Stimulated activated CD4-positive, alpha-beta T cell treated with anti-CD3 and anti-CD28 coated beads, Interleukin-2, amount 100 ng/mL, for 24 hours (primary cell): ENCODE data around the gene SASS6.
"Not testable (repeated sequence)": the region's sequence is repeated elsewhere in the genome, so short reads cannot be mapped to it uniquely, and the experiment has no call there.

ENCODE experiments used
- DNase-seq, 2 donors: peaks; one replicate each; pipeline ENCODE4 v3.0.0-alpha.2; 2020

SASS6 gene

GRCh38 chr1:100101564-100101963, 31.2 kb downstream of the SASS6 start:
- no peak for DNase-seq

GRCh38 chr1:100100202-100100601, 32.5 kb downstream of the SASS6 start:
- no peak for DNase-seq

GRCh38 chr1:100090471-100090870, 42.3 kb downstream of the SASS6 start:
- no peak for DNase-seq

GRCh38 chr1:100089082-100089481, 43.6 kb downstream of the SASS6 start:
- no peak for DNase-seq

GRCh38 chr1:100087396-100087795, 45.3 kb downstream of the SASS6 start:
- no peak for DNase-seq

- no peak for DNase-seq
Measured at GRCh38 chr1:100080331-100080730, 52.4 kb downstream of the SASS6 start.

GRCh38 chr1:100077531-100077930, 55.2 kb downstream of the SASS6 start:
- no peak for DNase-seq

- no peak for DNase-seq
Measured at GRCh38 chr1:100076744-100077143, 56.0 kb downstream of the SASS6 start.

- DNase-seq: no peak
Measured at GRCh38 chr1:100076319-100076718, 56.4 kb downstream of the SASS6 start.

- DNase-seq: no peak
Measured at GRCh38 chr1:100075773-100076172, 57.0 kb downstream of the SASS6 start.

- DNase-seq: no peak
Measured at GRCh38 chr1:100074604-100075395, 57.9 kb downstream of the SASS6 start.

- DNase-seq: no peak
Measured at GRCh38 chr1:100073531-100073930, 59.2 kb downstream of the SASS6 start.

GRCh38 chr1:100070201-100070939, 62.4 kb downstream of the SASS6 start:
- no peak for DNase-seq

GRCh38 chr1:100065969-100066227, 66.8 kb downstream of the SASS6 start:
- no peak for DNase-seq

GRCh38 chr1:100065183-100065968, 67.4 kb downstream of the SASS6 start:
- DNase-seq: no peak

- no peak for DNase-seq
Measured at GRCh38 chr1:100061681-100062080, 71.0 kb downstream of the SASS6 start.

- DNase-seq: no peak
Measured at GRCh38 chr1:100053727-100054126, 79.0 kb downstream of the SASS6 start.

- no peak for DNase-seq
Measured at GRCh38 chr1:100053119-100053518, 79.6 kb downstream of the SASS6 start.

GRCh38 chr1:100051893-100052292, 80.8 kb downstream of the SASS6 start:
- DNase-seq: no peak

GRCh38 chr1:100051401-100051800, 81.3 kb downstream of the SASS6 start:
- no peak for DNase-seq

GRCh38 chr1:100050139-100050538, 82.6 kb downstream of the SASS6 start:
- DNase-seq: no peak

GRCh38 chr1:100047235-100047708, 85.5 kb downstream of the SASS6 start:
- DNase-seq: not testable (repeated sequence)

GRCh38 chr1:100045206-100045605, 87.5 kb downstream of the SASS6 start:
- DNase-seq: no peak

- no peak for DNase-seq
Measured at GRCh38 chr1:100039591-100039990, 93.1 kb downstream of the SASS6 start.
